Activated T-cell treated with anti-CD3 and anti-CD28 coated beads, Interleukin-2, amount 50 U/mL, for 48 hours (primary cell): ENCODE results near the gene GDF7.

Experiments
- DNase-seq, 2 experiments: peaks; one replicate each; pipeline ENCODE4 v3.0.0-alpha.2; 2020

GDF7 gene

DNA sequence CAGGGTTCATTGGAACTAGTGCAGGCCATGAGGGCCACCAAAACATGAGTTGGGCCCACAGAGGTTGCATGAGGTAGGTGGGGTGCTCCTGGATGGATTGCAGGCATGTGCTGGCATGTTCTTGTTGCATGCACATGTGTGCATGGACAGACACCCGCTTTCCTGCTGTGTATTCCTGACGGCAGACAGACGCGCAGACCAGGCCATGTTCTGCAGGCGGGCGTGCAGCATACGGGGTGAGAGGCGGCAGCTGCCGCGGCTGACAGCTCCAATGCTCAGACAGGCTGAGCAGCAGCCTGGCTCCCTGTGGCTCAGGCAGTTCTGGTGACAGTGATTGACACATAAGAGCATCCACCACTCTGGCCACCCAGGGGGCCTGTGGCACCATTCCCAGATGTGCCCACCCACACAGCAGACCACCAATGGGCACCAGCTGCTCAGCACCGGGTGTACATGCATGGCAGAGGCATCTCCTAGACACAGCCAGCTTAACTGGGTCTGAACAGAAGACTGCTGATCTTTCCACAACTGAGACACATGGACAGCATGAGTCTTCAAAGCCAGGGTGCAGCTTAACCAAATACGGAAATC, 37.3 kb upstream of the GDF7 start:
- DNase-seq: no peak

DNA sequence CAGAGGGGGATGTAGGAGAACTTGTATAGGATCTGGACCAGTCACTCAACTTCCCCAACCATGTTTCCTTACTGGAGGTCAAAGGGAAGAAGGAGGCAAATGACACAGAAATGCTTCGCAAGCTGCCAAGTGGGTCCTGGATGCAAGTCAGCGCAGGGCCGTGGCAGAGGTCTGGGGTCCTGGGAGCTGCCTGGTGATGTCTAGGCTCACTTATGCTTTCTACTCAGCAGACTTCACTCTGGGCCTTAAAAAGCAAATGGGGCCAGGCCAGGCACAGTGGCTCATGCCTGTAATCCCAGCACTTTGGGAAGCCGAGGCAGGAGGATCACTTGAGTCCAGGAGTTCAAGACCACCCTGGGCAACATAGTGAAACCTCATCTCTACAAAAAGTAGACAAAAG, 36.0 kb upstream of the GDF7 start:
- DNase-seq: no peak

DNA sequence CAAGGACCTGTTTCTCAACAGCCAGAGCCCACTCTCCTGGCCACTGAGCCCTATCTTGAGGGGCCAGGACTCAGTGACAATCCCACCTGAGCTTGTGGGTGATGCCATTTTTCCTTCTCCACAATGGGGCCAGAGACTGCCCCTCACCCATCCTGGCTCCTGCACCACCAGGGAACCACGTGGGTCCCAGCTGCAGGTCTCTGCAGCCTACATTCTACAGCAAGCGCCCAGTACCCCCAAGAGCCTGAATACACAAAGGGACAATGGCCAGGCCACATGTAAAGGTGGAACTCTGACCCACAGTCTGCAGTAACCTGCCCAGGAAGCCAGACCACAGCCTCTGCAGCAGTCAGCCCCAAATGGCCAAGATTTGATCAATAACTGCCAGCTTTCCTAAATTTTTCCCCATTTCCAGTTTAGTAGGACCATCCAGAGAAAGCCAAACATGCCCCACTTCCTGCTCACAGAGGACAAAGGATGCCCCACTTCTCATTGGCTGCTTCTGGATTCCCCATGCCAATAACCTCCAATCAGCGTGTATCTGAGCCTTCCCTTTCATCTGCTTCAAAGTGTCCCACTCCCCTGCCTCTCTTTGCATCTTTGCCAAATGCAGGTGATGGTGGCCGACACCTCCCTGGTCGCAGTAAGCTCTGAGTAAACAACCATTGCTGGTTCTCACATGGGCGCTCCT, 35.2 kb upstream of the GDF7 start:
- DNase-seq: no peak

DNA sequence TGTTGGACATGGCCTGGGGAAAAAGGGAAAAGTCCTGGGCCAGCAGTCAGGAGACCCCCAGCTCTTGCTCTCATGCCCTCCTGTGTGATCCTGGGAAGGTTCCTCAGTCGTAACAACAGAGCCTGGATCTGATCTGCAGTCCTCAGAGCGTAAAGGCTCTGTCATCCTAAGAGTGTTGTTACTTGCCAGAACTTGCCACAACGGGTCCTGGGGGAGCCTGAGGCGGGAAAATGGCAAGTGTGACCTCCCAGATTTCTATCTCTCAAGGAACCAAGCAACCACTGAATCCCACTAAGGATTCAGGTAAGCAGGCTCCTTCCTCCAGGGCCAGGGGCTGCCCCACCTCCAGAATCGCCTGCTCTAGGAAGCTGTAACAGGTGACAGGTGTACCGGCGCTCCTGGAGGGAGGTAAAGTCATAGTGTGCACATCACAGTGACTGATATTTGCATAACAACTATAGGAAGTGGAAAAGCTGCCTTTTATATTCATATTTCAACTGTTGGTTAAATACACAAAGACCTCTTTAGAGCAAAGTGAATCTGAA, 34.4 kb upstream of the GDF7 start:
- no peak for DNase-seq

DNA sequence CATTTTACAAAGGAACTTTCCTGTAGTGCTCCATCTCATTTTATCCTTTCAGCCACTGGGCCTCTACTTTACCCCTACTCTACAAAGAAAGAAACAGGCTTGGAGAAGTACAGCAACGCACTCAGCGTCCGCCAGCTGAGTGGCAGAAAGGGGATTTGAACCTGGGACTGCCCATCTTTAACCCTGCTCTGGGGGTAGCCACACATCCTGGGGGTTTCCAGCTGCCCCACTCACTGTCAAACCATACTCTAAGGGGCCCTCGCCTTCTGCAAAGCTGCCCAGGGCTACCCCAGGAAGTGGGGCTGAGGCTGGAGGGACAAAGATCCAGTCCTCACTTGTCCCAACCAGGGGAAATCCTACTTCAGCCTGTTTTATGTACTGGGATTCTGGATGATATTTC, 33.9 kb upstream of the GDF7 start:
- DNase-seq: no peak

DNA sequence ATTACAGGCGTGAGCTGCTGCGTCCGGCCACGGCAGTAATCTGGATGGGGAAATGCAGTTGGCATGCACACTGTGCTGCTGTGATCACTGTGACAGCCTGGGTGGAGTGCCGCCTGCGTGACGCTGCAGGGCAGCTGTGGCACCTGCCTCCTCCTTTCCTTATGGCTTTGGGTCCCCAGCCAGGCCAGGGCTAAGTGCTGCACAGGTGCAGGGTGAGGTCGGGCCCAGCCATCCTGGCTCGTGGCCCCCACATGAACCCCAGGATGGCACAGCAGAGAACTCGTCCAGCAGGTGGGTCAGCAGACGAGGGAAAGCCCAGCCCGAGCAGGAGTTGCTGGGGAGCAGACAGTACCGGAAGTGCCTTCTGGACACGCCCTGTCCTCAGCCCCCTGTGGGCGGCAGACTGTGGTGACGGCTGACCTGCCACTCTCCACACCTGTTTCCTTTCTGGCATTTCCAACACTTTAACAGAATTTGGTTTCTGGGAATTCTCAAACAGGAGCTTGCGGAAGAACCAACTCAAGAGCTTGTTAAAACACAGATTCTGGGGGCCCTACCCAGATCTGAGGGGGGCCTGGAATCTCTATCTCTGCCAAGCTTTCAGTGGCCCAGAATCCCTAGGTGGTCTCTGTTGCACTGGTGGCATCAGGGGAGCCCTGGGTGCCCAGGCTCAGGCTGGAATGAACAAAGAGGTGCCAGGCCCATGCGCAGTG, 33.0 kb upstream of the GDF7 start:
- DNase-seq: no peak

DNA sequence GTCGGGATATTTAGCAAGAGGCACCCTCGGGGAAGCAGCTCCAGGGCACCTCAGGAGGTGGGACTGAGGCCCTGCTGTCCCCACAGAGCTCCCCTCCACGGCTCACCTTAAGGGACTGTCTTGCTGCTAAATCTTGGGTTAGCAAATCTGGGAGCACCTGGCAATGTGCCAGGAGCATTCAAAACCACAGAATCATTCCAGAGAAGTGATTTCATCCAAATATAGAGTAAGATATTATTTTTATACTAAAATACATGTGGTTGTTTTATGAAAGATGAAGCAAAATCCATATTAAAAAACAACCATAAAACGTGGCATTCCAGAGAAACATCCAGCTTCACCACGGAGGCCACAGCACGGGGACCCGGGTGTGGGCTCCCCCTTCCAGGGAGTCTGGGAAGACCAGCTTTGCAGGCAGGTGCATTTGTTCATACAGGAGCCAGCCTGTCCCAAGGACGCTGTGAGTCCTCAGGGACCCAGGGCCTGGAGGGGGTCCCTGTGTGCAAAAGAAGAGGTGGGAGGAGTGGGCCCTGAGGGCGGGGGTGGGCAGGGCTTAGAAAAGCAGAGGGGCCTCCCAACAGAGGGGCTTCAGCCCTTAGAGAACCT, 32.3 kb upstream of the GDF7 start:
- DNase-seq: no peak

DNA sequence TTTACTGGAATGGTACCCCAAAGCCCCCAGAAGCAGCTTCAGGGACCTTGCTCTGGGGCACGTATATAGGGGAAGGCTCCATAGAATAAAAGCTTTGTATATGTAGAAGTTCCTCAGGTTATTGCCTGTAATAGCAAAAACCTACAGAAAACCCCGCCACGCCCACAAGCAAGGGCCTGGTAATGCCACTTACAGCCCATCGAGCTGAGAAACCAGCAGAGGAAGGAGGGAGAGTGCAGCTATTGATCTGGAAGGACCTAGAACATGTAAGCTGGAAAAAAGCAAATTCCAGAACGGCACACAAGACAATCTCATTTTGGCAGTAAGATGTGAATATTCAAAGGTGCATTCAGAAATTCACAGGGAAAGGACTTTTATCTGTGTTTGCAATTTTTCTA, 31.8 kb upstream of the GDF7 start:
- DNase-seq: no peak

DNA sequence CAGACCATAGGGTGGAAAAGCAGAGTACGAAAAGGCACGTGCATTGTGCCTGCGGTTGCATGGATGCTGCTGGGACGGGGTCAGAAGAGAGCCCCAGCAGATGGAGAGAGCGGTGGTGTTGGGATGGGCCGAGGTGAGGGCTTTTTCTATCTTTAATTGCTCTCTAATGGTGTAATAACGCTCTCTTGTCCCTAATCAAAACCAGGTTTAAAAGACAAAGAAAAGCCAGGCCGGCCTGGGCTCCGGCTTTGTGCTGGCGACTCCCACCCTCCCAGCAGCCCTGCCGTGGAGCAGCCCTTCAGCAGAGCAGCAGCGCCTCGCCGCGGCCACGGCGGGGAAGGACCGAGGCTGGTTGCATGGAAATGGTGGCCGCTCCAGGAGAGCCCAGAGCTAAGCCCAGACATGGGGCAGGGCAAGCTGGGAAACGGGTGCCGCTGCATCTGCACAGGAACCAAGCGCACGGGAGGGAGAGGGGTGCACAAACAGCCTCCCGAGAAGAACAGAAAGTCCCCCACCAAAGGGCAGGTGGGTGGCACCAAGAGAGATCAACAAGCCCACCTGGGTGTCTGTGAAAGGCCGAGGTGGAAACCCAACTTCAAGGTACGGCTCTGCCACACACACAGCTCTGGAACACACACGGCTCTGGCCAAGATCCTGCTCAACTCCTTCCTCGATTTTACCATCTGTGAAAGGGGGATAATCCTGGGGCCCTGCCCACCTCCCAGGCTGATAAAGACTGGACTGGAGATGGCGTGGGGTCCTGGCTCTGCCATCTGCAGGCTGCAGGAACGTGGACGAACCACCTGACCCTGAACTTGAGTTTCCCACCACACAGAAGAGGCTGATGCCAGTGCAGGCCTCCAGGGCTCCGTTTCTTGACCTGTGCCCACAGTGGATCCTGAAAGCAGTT, 31.0 kb upstream of the GDF7 start:
- DNase-seq: peak; percentile 74 to 82

DNA sequence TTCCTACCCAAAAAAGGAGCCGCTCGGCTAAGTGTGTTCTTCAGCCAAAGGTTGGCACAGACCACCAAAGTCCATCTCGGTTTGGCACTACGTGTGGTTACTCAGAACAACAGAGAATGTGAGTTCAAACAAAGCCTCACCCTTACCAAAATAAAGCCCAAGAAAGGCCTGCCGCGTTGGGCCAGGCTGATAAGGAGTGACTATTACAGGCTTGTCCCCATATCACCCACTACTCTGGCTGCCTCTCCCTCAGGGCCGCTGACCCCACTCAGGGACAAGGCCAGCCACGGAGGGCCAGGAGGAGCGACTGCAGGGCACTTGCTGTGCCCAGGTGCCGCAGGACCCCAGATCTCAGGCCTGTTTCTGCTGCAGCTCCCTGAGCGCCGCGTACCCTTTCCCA, 29.8 kb upstream of the GDF7 start:
- no peak for DNase-seq

DNA sequence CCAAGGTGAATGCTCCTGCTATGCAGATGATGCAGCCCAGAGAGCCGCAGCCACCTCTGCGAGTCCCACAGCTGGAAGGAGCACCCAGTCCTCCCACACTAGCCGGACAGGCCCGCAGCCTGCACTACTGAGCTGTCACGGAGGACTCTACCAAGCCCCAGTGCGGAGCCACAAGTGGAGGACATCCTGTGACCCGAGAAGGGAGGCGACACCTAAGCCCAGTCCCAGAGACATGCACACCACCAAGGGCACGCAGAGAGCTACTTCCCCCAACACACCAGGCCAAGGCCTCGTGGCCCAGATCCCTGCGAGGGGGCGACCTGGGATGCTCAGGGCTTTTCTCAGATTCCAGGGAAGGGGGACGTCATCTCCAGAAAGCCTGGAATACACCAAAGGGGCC, 28.9 kb upstream of the GDF7 start:
- no peak for DNase-seq

DNA sequence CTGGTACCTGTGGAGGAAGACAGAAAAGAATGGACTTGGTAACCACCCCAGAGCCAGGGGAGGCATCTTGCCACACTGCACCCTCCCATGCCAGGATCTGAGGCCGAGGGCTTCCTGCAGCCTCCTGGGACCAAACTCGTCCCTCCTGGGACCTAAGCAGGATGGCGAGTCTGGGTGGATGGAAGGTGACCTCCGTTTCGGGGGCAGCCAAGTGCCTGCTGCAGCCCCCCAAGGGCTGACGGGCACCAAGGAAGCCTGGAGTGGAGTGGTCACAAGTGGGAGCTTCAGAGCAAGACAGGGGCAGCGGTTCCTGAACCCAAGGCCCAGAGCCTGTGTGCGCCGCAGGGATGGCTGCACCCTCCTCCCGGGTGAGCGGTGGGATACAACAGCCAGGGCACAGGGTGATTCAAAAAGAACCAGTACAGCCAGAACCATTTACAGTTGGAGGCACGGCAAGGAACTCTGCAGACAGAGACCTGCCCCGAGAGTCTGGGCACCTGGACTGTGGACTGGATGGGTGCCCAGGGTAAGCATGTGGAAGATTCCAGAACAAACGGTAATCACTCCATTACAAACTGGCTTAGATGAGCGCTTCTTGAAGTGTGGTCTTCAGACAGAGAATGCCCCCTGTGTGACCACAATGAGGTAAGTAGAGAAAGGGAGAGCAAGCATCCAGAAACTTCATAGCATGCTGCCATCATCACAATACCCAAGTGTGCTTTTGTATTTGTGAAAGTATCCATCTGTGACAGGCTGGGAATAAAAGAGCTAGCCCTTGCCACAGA, 28.1 kb upstream of the GDF7 start:
- no peak for DNase-seq

DNA sequence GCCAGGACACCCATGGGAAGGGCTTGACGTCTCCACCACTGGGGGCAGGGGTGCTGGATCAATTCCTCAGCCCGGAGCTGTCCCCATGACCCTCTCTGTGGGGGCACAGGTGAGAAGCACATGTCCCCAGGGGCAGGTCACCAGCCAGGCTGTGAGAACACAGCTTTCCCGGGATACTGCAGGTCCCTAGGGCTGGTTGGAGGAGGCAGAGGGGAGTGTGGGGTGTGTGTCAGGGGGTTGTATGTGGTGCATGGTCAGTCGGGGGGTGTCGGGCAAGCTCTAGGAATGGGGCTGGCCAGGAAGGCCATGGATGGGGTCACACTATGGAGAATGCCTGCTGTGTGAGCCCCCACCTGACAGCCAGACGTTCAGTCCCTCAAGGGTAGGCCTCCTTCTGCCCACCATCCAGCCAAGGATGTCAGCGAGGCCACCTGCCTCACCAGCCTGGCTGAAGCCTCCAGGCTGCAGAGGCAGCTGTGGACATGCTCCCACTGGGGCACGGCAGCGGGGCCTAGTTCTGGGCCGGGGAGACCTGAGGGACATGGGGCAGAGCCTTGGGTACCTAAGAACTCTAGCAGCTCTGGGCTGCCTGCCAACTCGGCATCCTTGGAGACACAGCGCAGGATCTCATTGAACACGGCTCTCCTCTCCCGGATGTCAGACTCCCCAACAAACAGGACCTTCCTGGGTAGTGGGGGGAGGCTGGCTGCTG, 26.4 kb upstream of the GDF7 start:
- no peak for DNase-seq

DNA sequence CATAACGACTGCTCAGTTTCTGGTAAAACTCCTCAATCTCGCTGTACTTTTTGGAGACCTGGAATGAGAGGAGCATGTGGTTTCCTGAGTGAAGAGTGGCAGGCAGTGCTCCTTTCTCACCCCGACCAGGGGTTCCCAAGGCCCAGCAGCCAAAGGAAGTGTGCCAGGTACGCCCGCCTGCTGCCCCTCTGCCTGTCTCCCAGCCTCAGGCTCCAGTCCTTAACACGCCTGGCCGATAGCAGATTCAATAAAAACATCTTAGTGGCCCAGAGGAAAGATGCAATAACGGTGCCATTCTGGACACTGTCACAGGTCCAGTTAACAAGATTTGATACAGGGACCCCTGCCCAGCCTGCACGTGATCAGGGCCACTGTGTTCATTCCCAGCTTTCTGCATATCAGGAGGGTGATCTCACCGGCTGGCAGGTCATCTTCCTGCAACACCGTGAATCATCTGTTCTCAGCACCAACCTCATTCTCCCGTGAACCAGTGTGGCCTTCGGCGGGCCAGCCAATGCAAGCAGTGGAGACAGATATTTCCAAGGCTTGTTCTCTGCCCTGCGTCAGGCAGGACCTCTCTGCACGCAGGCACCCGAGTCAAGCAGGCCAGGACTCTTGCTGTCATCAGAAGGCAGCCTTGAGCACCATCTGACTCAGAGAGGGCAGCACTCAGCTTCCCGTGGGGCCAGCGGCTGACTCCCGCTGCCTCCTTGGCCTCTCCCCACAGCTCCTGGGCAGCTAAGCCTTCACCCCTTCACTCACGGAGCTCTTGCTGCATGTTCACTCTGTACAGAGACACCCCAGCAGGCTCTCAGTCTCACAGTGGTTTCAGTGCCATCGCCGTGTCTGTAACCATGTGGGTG, 25.6 kb upstream of the GDF7 start:
- DNase-seq: no peak

DNA sequence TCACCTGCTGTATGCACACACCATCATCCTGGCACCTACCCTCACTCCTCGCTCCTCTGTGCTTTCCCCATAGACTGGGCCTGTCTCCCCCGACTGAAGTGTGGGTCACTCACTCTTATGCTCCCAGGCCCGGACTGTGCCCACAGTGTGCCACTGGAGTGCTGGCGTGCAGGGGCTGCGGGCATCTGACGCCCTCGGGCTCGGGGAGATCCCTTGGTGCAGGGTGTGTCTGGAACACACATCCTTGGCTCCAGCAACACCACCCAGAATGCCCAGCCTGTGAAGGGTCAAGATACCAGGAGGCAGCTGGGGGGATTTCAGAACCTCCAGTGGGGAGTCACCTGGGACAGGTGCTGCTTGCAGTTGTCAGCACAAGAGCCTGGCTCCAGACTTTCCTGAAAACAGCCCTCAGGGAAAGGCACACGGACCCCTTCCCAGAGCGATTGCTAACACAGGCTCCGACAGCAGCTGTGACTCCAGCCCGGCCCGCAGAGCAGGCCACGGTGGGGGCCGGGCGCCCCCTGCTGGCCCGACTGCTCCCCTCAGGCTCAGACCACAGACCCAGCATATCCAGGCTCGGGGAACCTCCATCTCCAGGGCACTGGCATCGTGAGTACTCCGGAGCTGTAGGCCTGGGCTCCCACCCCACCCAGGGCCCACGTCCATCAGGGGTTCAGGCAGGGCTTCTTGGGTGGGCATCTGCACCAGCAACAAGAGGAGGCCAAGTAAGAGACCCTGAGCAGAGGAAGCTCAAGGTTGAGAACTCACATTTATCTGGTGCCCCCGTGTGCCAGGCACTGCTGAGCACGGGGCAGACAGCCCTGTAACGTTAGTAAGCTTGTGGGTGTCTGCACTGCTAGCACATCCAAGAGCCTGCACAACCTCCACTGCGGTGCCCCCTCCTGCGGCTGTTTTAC, 24.6 kb upstream of the GDF7 start:
- peak; percentile 78 to 84 for DNase-seq

DNA sequence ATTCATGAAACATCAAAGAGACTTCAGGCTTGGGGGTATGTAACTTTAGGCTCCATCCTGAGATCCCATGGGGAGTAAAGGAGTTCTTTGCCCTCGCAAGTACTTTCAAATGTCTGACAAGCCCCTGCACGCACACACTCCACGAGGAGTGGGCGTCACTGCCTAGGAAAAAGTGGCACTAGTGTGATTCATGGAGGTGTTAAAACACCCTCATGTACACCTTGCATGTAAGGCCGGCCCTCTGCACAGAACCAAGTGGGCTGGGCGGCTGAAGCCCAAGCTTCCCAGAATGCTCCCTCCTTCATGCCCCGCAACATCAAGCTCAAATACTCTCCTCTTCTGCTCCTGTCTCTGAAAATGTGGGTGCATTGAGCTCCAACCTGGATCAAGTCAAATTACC, 23.9 kb upstream of the GDF7 start:
- no peak for DNase-seq

DNA sequence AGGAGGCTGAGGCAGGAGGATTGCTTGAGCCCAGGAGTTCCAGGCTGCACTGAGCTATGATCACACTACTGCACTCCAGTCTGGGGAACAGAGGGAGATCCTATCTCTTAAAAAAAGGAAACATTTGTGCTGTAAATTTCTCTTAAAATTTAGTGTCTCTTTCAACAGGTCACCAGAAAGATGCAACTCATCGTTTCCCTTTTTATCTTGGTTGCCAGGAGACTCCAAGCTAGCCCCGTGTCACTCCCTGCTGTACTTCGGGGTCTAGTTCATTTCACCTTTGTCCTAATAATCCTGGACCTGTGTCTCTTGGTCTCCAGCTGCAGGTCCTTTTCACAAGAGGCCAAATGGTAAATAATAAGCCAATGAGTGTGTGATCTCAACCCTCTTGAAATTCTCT, 23.1 kb upstream of the GDF7 start:
- DNase-seq: no peak

DNA sequence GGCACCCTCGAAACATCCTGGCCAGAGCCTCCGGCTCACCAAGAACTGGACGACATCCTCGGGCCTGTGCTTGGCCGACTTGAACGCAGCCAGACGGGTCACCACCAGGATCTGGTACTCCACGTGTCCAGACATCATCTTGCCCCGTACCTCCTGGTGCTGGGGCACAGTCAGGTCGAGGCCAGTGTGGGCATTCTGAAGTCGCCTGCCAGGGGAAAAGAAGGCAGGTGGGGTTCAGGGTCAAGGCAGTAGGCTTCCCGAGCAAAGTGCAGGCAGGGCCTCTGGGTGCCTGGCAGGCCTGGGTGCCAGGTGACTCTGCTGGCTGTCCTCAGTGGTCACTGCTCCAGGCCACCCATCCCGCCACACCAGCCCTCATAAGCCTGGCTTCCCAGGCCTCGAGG, 21.6 kb upstream of the GDF7 start:
- no peak for DNase-seq

DNA sequence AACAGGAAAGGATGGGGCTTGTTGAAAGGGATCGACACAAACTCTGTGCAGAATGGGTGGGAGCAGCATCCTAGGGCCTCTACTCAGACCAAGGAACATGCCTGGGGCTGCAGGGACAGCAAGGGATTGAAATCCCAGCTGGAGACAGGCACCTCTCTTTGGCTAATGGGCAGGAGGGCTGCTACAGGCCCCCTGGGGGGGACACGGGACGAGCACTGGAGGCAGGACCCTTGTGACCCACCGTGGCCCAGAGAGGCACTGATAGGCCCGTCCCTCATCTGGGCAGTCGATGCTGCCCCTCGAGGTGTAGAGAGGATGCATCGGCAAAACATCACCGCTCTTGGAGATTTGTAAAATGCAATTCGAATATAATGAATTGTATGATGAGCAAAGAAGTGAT, 21.2 kb upstream of the GDF7 start:
- no peak for DNase-seq
